GM18873 (cell line): Measurements from ENCODE around the gene TCF4.
A peak's percentile ranks its signal among the peaks of the same experiment; 100 is the strongest.

Source experiments
- ATAC-seq: cut with Tn5 transposase; IDR thresholded peaks from one replicate; pipeline ENCODE4 v1.9.1; 2021; ENCODE audit warnings: mild to moderate bottlenecking, moderate library complexity, moderate number of reproducible peaks; ENCODE audit not compliant: unreplicated experiment, low FRiP score

TCF4 gene

DNA sequence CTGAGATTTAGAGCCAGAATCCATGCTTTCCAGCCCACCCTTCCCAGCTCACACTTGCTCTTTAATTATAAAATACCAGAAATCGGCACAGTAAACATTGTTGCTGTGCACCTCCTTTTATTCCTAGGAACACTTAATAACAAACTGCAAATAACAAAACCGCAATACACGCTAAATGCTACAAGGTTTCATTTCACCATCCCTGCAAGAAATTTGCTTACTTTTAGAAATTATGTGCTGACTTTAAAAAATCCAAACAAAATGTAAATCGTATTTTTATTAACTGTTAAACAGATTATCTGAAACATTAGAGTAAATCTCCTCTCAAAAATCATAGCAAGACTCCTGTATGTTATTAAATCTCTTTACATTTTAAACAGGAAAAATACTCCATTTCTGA, 79.3 kb downstream of the TCF4 start:
- ATAC-seq, result no peak

DNA sequence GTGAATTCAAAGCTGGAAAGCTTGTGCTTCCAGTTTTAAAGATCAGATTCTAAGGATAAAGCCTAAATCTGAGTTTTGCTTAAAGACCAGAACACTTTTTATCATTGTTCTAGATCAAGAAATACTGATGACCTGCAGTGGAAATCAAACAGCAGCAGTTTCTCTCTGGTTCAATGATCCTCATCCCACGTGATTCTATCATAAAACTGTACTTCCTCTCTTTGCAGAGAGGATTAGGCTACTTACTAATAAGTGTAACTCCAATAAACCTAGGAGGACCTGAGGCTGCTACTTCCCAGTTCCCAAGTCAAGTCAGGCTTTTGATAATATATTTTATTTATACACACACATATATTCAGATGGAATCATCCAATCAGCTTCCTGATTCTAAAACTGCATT, 81.9 kb downstream of the TCF4 start:
- no peak for ATAC-seq

DNA sequence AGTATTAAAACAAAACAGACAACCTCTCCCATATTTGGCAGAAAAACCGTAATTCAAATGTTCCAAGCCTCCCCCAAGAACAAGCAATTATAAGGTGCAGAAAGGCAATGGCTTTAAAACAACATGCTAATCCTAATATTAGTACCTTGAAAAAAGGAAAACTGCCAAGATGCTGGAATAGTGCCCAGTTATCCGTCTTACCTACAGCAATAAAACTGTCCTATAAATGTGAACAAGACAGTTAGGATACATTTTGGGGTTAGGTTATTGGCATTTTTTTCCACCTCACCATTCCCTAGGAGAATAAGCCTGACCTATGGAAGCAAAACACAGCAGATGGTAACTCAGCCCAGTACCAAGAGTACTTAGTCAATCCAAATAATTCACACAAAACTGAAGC, 83.2 kb downstream of the TCF4 start:
- no peak for ATAC-seq

DNA sequence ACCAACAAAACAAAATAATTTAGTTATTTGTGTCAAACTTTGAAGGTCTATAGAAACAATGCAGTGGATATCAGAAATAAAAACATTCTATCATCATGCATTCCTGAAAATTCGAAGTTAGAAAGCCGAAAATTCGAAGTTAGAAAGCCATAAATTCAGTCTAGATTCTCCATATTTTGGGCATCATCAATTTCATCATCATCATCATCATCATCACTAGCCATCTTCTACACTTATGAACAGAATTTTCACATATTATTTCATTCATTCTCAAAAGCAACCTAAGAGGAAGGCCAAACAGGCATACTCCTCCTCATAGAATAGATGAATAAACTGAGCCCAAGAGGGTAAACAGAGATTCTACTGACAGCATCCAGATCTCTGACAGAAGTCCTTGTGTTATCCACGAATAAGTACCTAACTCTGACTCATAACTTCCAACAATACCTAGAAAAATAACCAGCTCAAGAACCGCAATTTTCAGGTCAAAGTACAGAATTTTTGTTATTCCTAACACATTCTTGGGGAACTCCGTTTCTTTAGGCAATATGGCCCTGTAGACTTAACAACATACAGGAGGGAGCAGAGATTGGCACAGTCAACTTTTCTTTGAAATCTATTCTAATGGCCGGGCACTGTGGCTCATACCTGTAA, 84.7 kb downstream of the TCF4 start:
- no peak for ATAC-seq

DNA sequence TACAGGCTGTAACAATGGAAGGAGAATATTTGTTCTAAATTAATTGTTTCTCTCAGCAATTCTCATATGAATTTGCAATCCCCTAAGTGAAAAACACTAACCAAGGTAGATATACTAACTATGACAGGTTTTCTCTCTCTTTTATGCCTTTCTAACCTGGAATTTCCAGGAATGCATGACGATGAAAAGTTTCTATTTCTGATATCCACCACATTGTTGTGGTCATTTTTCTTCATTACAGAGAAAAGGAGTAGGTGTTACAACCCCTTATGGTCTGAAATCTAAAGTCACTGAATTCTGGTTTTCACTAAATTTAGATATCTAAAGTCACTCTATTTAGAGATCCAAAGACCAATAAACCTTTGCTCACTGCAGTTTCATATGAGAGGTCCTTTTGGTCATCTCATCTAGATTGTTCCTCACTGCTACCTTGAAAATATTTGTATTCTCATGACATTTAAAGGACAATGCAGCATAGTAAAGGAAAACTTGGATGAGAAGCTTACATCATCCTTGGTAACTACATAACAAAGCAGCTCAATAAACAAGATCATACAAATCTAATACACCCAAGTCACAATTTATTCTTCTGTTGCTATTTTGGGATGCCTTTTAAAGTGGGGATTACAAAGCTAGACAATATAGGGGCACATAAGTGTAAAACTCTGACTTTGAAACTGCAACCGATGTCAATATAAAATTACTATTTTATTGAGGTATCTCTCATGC, 85.8 kb downstream of the TCF4 start:
- ATAC-seq, result no peak

DNA sequence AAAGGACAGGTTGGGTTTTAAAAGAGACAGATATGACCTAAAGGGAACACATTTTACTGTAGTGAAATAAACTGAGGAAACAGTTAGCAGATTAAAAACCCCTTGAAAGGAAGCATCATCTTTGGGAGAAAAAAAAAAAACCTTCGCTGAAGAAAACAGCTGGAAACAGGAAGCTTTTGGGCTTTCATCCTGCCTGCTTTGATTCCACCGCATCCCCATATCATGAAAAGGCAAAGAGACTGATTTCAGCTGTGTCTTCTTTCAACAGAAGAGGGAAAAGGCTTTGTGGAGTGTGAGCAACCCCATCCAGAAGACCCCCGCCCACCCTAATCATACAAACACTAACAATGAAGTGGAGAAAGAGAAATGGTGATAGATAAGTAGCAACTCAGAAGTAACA, 86.4 kb downstream of the TCF4 start:
- no peak for ATAC-seq

DNA sequence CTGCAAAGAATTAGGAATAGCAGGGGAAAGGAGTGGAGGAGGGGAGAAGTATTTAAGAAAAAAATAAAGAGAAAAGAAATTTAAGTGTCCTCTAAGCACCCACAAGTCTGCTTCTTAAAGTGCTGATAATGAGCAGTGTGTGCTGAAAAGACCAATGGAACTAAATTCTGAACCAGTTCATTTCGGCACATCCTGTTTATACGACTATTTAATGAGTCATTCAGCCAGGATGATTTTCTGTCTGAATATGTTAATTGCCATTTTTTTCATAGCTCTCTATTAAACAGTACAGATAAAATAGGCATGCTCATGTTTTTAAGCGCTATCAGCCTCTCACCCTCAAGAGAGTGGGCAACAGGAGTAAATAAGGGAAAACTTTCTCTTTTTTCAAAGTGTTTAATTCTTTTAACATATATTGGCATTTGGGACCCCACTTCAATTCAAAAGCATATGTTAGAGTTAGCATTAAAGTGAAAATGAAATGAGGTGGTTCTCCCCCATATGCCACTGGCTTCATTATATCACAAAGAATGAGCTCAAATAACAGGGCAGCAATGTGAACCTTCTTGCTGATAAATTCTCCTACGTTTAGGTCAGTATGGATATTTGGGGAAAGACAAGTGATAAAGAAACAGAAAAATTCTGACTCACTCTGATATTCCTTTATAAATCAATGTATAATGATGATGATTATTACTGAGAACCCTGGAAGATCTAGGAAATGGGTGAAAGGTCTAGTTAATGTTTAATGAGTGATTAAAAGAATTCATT, 87.5 kb downstream of the TCF4 start:
- no peak for ATAC-seq

DNA sequence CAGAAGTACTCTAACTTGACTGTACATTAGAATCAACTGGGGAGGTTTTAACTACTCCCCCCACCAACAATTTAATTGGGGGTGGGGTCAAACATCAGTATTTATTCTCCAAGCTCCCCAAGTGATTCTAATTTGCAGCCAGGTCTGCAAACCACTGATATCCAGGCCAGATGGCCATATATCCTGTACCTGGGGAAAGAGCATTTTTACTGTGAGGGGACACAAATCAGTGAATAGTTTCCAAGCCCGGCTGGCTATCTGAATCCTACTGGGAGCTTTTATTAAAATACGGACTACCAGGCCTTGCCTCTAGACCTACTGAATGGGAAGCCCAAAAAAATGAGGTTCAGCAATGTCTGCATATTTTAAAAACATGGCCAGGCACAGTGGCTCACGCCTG, 88.5 kb downstream of the TCF4 start:
- ATAC-seq, result no peak

DNA sequence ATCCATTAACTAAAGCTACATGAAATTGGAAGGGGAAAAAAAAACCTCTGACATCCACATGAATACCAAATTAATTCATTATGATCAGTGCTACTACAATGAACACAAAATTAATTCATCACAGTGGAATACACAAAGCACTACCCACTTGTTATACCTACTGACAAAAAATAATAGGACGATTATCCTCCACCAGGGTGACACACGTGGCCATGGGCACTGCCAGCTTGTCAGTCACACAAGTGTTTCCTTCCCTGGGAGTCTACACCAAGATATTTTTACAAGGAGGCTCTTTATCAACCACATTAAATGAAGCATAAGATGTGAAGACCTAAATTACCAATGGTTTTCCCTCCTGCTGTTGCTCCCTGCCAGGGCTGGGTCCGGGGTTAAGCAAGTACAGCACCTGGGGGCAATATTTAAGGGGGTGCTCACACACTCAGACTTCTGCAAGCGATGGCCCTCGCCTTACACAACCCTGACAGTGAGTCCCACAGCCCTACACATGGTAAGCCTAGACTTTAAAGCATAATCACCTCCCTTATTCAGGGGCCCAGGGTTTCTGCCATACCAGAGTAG, 90.1 kb downstream of the TCF4 start:
- ATAC-seq, result no peak

DNA sequence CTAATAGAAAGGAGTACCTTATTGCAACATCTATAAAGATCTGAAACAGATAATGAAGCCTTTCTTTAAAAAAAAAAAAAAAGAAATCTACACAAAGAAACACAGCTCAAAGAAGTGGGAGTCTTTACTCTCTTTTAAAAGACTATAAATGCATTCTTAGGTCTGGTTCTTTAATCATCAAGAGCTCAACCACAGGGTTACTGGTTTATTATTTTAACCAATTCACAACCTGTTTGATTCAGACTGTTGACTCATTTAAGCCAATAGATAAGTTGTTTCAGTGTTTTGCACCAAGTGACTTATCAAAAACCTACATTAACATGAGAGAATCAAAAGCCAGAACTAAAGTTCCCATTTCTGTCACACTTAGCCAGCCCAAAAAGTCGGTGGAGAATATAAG, 93.1 kb downstream of the TCF4 start:
- ATAC-seq, result no peak

DNA sequence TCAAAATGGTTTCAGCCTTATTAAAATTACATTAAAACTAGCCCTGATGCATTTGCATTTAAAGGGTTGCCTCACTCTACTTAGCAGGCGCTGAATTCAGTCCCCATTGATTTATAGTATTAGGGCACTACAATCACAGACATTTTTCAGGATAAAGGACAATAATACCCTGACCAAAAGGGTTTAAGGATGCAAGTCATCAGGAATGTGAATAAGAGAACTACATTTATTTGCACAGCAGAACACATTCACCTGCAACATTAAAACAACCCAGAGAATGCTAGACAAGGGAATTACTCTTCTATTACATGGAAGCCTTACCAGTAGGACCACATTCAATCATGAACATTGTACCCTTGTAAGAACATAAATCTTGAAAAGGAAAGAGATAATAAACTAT, 93.6 kb downstream of the TCF4 start:
- ATAC-seq, result no peak

DNA sequence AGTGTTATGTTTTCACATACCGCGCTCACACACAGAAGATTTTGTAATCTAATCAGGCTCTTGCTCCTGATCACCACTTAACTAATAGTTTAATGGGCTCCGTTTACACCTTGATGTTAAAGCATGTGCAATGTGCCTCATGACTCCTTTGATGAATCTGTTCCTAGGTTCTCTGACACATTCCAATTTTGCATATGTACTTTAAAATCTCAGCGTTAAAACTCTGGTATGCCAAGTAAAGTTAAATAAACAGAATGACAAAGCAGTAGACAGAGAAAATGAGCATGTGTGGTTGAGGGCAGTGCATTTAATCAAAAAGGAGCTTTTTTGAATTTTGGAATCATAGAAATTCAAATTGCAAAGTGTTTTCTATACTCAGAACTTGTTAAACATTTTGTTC, 96.4 kb downstream of the TCF4 start:
- ATAC-seq, result no peak

DNA sequence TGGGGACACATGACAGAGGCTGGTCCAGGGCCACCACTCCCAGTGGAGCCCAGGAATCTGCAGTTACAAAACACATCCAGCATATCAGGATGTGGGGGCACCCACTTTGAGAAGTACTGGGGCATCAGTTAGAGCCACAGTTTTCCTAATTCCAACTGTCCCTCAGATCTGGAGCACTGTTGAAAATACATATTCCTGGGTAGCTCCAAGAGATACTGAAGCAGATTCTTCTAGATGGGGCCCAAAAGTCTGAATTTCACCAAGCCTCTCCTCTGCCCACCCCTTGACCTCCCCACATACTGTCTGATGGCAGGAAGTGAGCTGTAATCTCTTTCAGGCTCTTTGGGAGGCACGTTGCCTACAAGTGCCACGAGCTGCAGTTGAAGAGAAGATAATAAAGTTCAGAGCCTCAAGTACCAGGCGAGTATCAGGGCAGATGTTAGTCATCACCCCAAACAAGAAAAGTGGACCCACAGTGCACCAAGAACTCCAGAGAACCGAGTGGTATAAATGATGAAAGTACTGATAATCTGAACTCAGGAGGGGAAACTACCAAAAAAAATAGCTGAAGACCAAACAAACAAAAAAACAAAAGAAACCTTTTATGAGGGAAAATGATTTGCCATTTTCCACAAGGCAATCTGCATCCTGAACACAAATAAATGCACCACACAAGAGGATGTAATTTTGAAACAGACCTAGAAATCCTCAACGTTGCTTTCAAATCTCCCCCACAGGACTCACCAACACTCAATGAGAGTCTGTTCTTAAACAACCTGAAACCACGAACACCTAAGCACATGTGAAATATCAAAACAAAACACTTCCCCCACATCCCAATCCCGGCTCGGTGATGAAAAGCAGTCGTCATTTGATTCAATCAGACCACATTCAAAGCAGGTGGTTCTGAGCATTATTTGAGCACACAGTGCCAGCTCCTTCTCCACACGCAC, 98.7 kb downstream of the TCF4 start:
- peak; percentile 75 for ATAC-seq

DNA sequence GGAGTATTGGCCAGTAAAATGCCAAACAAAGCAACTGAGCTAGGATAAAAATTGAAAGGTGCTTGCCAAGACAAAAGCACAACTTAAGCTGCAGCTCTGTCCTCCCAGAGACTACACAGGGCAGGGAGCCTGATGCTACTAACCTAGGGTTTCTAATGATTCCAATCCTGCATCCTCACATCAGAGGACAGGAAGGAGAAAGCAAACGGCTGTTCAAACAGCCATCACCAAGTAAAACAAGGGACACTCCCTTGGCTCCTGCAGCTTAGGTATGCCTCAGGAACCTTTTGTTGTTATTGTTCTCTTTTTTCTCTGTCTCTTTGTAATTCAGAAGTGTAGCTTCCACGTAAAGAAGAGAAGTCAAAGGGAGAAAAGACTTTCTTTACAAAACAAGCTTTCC, 99.5 kb downstream of the TCF4 start:
- ATAC-seq, result no peak

DNA sequence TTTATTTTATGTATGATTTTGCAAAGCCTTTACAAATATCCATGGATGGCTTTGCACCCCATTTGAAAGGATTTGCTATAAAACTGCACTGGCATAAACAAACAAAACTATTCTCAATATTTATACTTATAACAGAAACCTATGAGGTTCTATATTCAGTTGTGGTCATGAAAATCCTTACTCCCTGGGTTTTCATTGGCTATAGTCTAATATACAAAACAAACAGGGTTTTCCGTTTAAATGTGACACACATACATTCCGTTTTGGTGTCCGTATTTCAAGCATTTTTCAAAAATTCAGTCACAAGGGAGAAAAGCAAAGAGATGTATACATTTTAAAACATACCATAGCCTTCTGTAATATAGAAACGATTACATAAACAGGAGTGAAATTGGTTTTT, 100.0 kb downstream of the TCF4 start:
- no peak for ATAC-seq

DNA sequence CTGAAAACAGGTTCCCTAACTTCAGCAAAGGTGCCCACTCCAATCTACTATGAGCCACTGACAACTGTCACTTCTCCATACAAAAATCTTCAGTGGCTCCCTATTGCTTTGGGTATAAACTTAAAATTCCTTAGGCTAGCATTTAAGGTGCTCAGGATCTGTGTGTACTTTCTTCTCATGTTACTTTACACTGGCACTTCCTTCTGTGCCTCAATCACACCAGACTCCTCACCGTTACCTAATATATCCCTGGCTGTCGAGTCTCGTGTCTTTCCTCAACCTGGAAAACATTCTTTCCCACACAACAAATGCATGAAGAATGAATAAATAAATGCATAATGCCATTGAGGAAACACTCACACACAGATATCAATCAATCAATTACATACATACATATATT, 101.1 kb downstream of the TCF4 start:
- ATAC-seq, result no peak

DNA sequence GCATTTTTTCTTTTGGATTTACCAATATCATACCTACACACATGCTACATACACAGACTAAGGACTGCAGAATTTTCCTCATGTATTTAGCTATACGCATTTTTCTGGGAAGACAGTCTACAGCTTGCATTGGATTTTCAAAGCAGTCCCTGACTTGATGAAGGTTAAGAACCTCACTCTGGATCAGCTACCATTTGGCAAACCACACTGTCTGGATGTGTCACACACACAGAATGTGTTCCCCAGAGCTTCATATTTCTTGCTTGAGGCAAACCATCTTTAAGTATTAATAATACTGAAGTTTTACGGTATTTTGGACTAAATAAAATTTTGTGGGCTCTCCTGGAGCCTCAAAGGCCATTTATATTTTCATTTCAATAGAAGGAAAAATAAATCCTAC, 102.3 kb downstream of the TCF4 start:
- no peak for ATAC-seq

DNA sequence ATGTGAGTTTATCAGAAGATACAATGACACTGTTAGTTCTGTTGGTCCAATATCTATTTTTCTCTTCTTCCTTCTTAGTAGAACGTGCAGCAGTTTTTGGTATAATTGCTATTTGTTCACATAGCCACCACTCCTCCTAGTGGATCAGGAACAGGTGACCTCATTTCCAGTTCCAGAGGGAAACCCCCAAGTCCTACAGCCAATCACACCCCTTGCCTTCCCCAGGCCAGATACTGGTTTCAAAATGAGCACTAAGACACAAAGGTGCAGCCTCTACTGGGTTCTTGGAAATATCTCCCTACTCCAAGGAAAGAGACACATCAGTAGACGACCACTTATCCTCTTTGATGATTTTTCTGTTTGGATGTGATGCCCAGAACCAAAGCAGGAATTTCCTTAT, 103.2 kb downstream of the TCF4 start:
- no peak for ATAC-seq

DNA sequence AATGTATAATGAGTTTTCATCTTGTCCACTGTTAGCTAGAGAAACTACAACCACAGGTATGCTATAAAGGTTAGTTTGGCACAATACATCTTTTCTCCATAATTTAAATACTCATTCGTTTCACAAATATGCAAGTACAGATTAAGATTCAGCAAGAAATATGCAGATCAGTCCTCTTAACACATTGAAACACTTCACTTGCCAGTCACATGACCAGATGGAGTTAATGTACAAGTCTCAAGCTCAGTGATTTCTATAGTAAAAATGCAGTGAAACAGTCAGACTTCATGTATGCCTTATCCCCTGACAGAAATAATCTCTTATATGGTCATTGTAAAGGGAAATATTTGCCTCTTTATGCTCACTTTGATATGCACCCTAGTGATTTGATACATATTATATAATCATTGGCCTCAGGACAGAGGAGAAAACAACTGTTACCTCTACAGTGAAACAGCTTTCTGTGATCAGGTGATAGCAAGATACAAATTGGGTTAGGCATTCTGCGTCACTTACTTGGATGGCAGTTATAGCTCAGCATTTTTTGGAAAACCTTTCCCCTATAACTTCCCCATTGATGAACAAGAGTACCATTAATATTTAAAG, 104.6 kb downstream of the TCF4 start:
- no peak for ATAC-seq
